22Rv1 (cell line): ENCODE measurements around the gene ADCY2.

Source experiments
- CTCF ChIP-seq: fragments of 450-650 bp; IDR thresholded peaks from 2 replicates; pipeline ENCODE4 v1.5.1; 2017; ENCODE audit warnings: mild to moderate bottlenecking
- ZFX ChIP-seq: fragments of 450-650 bp; IDR thresholded peaks from 2 replicates; pipeline ENCODE4 v1.6.1; 2017; ENCODE audit warnings: antibody characterized with exemption, borderline replicate concordance

GRCh38 chr5:7418276-7418675 is 22.3 kb downstream of the ADCY2 start:
- TF ChIP-seq CTCF: no peak
- no peak for TF ChIP-seq ZFX
